ENCODE data around the gene FAT4.

FAT4 gene

DNA sequence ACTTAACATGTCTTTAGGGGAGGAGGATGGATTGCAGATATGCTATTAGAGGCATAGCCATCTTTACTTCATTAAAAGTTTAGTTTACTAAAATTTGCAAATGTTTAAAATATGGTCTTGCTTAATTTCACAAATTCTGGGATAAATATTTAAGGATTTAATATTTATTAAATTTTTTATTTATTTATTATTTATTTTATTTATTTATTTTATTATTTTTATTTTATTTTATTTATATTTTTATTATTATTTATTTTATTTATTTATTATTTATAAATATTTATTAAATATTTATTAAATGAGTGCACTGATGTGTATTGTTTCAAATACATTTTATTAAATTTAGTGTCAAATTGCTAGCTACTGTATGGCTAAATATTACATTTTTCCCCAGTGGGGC, 46.0 kb downstream of the FAT4 start:
- no peak overlapping the region for H3K4me3 ChIP-seq (replicated peaks in 1 of 2; ENCODE audit: low read depth in 2 of 2, low read length in 2 of 2)
- TF ChIP-seq, protein P1, sequence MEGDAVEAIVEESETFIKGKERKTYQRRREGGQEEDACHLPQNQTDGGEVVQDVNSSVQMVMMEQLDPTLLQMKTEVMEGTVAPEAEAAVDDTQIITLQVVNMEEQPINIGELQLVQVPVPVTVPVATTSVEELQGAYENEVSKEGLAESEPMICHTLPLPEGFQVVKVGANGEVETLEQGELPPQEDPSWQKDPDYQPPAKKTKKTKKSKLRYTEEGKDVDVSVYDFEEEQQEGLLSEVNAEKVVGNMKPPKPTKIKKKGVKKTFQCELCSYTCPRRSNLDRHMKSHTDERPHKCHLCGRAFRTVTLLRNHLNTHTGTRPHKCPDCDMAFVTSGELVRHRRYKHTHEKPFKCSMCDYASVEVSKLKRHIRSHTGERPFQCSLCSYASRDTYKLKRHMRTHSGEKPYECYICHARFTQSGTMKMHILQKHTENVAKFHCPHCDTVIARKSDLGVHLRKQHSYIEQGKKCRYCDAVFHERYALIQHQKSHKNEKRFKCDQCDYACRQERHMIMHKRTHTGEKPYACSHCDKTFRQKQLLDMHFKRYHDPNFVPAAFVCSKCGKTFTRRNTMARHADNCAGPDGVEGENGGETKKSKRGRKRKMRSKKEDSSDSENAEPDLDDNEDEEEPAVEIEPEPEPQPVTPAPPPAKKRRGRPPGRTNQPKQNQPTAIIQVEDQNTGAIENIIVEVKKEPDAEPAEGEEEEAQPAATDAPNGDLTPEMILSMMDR (IDR thresholded peaks at IDR 0.05; ENCODE audit: low read depth, low read length), result no peak
- DNase-seq (ENCODE audit: low read depth in 2 of 2), result no peak
